AG04450 (cell line): Measurements from ENCODE around the gene CHRM2. TPM values are rescaled to one million over a fixed set of nuclear protein-coding genes. Genes with fewer than 3 reads are reported as not detected.

ENCODE experiments used
- CTCF ChIA-PET: fragments of 300-600, 350-600 bp; formaldehyde crosslinking; extraction: SDS; loops from one replicate; lab custom pipeline; 2022; ENCODE audit warnings: antibody characterized with exemption, inconsistent platforms; lab: Charles Lee
- POLR2A ChIA-PET: fragments of 350-600 bp; formaldehyde crosslinking; extraction: SDS; loops from one replicate; lab custom pipeline; 2021; ENCODE audit warnings: antibody characterized with exemption, inconsistent platforms; lab: Yijun Ruan, JAX
- DNase-seq: peaks from one replicate; pipeline ENCODE4 v3.0.0-alpha.2; 2011; ENCODE audit warnings: low read depth, low spot score
- H3K27ac ChIP-seq: one replicate; pipeline ENCODE4 v1.5.1; 2012; ENCODE audit warnings: low read depth, low read length, control low read depth
- H3K27me3 ChIP-seq: one replicate; pipeline ENCODE4 v1.6.0; 2012; ENCODE audit warnings: low read length; ENCODE audit not compliant: control insufficient read depth, insufficient read depth
- H3K4me3 ChIP-seq: 2 replicates; pipeline ENCODE4 v1.5.1; 2011; ENCODE audit warnings: mild to moderate bottlenecking, low read depth, low read length, control low read depth
- H3K9me3 ChIP-seq: 2 replicates; pipeline ENCODE4 v1.5.1; 2012; ENCODE audit warnings: low read length; ENCODE audit not compliant: control insufficient read depth, insufficient read depth
- polyA plus RNA-seq: library from polyadenylated mRNA; depleted of rRNA; stranded (reverse); fragments of >200 nt; gene quantifications from 2 replicates; pipeline ENCODE4 v1.2.3, GENCODE V29; 2011
- TF ChIP-seq, protein P1 (sequence below): IDR thresholded peaks from 2 replicates; pipeline ENCODE4 v1.5.1; 2011; ENCODE audit warnings: low read depth, low read length, control low read depth, inconsistent platforms

CHRM2 gene
- polyA plus RNA-seq, 1 experiment = 85.6 TPM

GRCh38 chr7:136857573-136857972 lies 10.9 kb upstream of the CHRM2 start:
- POLR2A ChIA-PET = no interaction called here

GRCh38 chr7:136859803-136860202 lies 8.6 kb upstream of the CHRM2 start:
- Histone ChIP-seq H3K4me3 (no peak overlapping the region), H3K27ac (no peak overlapping the region), H3K27me3 (no peaks in the 10 kb centered on the region), H3K9me3 (no peaks in the 10 kb centered on the region)
- CTCF ChIA-PET = no interaction called here
- POLR2A ChIA-PET = no interaction called here
- no peak for DNase-seq
- TF ChIP-seq, protein P1, sequence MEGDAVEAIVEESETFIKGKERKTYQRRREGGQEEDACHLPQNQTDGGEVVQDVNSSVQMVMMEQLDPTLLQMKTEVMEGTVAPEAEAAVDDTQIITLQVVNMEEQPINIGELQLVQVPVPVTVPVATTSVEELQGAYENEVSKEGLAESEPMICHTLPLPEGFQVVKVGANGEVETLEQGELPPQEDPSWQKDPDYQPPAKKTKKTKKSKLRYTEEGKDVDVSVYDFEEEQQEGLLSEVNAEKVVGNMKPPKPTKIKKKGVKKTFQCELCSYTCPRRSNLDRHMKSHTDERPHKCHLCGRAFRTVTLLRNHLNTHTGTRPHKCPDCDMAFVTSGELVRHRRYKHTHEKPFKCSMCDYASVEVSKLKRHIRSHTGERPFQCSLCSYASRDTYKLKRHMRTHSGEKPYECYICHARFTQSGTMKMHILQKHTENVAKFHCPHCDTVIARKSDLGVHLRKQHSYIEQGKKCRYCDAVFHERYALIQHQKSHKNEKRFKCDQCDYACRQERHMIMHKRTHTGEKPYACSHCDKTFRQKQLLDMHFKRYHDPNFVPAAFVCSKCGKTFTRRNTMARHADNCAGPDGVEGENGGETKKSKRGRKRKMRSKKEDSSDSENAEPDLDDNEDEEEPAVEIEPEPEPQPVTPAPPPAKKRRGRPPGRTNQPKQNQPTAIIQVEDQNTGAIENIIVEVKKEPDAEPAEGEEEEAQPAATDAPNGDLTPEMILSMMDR = no peak

More at GRCh38 chr7:136857573-136857972, 10.9 kb upstream of the CHRM2 start:
- H3K27ac ChIP-seq = no peak overlapping the region
- H3K4me3 ChIP-seq = no peak overlapping the region
- H3K9me3 ChIP-seq = no peaks in the 10 kb centered on the region
- CTCF ChIA-PET = no interaction called here
- DNase-seq = no peak
- TF ChIP-seq, protein P1 = no peak
- H3K27me3 ChIP-seq = no peaks in the 10 kb centered on the region

DNA sequence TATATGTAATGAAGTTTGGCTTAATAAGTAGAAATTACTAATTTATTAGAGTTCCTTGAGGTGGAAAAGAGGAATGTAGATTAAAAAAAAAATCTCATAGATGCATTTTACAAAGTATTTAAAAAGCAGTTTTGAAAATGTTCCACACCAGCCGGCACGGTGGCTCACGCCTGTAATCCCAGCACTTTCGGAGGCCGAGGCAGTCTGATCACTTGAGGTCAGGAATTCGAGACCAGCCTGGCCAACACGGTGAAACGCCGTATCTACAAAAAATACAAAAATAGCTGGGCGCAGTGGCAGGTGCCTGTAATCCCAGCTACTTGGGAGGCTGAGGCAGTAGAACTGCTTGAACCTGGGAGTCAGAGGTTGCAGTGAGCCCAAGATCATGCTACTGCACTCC lies 3.2 kb upstream of the CHRM2 start:
- TF ChIP-seq, protein P1 = no peak
- no peak overlapping the region for H3K27ac ChIP-seq
- DNase-seq = no peak
- no peaks in the 10 kb centered on the region for H3K27me3 ChIP-seq
- ChIA-PET CTCF (no interaction called here), POLR2A (no interaction called here)
- no peaks in the 10 kb centered on the region for H3K9me3 ChIP-seq
- no peak overlapping the region for H3K4me3 ChIP-seq

- TF ChIP-seq, protein P1 = no peak
- no peak overlapping the region for H3K27ac ChIP-seq
- ChIA-PET CTCF (no interaction called here), POLR2A (no interaction called here)
- no peaks in the 10 kb centered on the region for H3K27me3 ChIP-seq
- DNase-seq = no peak
- no peak overlapping the region for H3K4me3 ChIP-seq
- no peaks in the 10 kb centered on the region for H3K9me3 ChIP-seq
These were observed 2.7 kb upstream of the CHRM2 start for GRCh38 chr7:136865777-136866176.

GRCh38 chr7:136869001-136869961 lies 829 bp downstream of the CHRM2 start:
- peak overlapping the region; percentile 72 for H3K27ac ChIP-seq
- ChIA-PET CTCF (interaction anchor here (0.7 to 1.4 kb wide), 3 partner anchors 8 to 723 kb away, joined by 3 to 4 read pairs (median 3); no protein-coding TSS in a partner anchor), POLR2A (interaction anchor here (0.5 to 1.7 kb wide), 6 partner anchors 69 to 1125 kb away, joined by 3 to 14 read pairs (median 4); no protein-coding TSS in a partner anchor)
- TF ChIP-seq, protein P1 = no peak
- H3K4me3 ChIP-seq = peak overlapping the region; percentile 87
- DNase-seq = no peak
- H3K9me3 ChIP-seq = no peaks in the 10 kb centered on the region
- H3K27me3 ChIP-seq = no peaks in the 10 kb centered on the region
